Kidney capillary endothelial cell (primary cell): ENCODE results near the gene PBX4.

Experiments used
- DNase-seq: peaks from one replicate; pipeline ENCODE4 v3.0.0-alpha.2; 2018; ENCODE audit warnings: low spot score

The PBX4 gene

GRCh38 chr19:19538061-19538784 is 80.3 kb downstream of the PBX4 start, which contains the start of gene CILP2:
Gene CILP2, plus strand, starts transcription at chr19:19538265. Its CDS starts 85 bp downstream, at chr19:19538350.
- DNase-seq = no peak

DNA sequence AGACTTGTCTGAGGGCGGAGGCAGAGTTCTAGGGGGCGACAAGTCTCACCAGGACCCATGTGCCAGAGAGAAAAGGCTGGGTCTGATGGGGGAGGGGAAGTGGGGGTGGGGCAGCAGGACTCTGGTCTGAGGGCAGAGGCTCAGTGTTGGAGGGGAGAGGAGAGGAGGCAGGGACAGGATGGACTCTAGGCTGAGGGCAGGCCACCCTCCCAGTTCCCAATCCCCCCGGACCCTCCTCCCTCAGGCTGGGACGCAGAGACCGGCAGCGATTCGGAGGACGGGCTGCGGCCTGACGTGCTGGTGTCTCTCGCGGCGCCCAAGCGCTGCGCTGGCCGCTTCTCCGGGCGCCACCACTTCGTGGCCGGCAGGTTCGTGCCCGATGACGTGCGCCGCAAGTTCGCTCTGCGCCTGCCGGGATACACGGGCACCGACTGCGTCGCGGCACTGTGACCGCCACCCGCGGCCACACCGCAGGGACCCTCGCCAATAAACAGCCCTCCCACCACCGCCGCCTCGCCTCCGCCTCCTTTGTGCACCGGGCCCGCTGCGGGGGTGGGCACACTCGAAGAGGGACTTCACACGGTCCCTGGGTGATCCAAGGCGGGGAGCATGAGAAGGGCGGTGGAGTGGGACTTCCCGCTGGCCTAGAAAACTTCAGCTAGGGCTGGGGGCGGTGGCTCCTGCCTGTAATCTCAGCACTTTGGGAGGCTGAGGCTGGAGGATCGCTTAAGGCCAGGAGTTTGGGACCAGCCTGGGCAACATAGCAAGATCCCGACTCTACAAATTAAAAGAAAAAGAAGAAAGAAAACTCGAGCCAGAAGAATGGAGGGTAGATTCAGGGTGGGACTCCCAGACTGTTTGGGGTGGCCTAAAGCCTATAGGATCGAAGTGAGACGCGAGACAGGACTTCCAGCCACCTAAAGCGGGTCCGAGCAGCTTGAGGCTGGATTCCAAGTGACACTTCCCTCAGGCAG is 81.1 kb downstream of the PBX4 start:
- DNase-seq = no peak

DNA sequence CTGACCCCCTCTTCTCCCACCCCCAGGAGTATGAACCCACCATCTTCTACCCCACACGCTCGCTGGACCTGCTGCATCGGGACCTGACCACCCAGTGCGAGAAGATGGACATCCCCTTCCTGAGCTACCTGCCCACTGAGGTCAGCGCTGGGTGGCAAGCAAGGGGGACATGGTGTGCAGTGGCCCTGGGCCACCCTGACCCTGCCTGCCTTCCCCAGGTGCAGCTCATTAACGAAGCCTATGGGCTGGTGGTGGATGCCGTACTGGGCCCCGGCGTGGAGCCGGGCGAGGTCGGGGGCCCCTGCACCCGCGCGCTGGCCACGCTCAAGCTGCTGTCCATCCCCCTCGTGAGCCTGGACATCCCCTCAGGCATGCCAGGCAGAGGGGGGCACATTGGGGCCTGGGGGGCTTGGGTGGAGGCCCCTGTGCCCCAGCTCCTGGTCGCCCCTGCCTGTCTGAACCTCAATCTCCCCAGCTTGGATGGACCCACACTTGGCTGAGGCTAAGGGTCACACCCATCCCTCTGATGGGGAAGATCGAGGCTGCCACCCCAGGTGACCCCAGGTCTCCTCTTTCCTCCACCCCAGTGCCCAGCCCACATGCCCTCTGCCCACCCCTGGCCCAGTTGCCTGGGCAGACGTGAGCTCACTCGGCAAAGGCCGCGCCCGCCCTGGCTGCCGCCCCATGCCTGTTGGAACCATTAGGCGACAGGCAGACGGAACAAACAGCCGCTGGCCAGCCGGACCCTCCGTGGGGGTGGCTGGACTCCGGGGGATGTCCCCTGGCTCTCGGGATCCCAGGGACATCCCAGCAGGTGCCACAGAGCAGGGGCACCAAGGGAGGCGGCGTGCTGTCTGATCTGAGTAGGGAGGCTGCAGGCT is 82.9 kb downstream of the PBX4 start:
- no peak for DNase-seq

GRCh38 chr19:19534556-19535265 is 83.8 kb downstream of the PBX4 start:
- no peak for DNase-seq

GRCh38 chr19:19533841-19534240 is 84.6 kb downstream of the PBX4 start:
- no peak for DNase-seq

- no peak for DNase-seq
Measured at GRCh38 chr19:19532806-19533701, 85.4 kb downstream of the PBX4 start.

DNA sequence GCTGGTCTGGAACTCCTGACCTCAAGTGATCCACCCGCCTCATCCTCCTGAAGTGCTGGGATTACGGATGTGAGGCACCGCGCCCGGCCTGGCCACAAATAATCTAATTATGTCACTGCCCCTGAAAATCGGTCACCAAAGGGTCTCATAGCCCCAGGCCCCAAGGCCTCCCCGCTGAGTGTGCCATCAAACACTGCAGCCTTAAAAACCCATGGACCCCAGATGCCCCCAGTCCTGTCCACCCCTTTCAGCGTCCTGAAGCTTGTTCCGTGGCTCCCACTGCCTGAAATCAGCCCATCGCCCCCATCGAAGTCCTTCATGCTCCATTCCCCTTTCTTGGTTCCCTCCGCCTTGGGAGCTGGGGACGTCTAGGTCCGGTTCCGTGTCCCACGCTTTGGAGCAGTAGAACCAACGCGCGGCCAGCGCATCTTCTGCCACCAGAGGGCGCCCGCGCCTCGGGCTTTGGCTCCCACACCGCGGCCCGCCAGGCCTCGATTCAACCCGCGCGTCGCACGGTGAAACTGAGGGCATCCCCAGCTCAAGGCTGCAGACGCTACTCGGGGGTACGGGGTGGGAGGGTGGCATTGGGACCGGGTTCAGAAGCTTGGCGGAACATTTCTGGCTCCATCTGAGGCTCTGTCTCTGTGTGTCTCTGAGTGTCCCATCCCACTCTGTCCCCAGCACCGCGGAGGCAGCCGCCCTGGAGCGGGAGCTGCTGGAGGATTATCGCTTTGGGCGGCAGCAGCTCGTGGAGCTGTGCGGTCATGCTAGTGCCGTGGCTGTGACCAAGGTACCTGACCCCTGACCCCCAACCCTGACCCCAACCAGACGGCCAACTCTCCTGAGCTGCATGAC is 86.3 kb downstream of the PBX4 start:
- DNase-seq = peak; percentile 61

GRCh38 chr19:19530889-19531288 is 87.6 kb downstream of the PBX4 start:
- no peak for DNase-seq

- DNase-seq = no peak
Measured at GRCh38 chr19:19530423-19530804, 88.1 kb downstream of the PBX4 start.

DNA sequence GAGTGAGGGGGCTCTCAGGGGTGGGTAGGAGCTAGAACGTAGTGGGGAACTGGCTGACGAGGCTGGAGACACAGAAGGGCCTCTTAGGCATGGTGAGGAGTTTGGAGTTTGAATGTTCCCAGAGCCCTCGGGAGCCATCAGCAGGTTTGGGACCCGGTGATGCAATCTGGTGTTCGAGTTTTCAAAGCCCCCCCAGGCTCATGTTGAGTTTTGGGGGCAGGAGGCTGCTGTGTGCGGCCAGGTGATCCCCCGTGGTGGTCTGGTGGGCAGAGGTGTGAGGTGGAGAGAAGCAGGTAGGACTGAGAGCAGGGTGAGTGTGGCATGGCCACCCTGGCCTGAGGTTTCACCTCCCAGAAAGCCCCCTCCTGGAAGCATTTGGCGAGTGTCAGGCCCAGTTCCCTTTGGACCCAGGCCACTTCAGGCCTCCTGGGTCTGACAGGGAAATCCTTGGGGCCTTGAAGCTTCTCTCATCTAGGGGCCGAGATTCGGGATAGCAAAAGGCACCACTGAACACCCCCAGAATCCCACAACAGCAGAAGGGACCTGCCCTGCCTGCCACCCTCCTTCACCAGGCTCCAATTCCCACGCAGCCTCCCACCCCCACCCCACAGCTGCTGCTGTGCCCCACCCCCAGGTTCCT is 88.6 kb downstream of the PBX4 start:
- no peak for DNase-seq

DNA sequence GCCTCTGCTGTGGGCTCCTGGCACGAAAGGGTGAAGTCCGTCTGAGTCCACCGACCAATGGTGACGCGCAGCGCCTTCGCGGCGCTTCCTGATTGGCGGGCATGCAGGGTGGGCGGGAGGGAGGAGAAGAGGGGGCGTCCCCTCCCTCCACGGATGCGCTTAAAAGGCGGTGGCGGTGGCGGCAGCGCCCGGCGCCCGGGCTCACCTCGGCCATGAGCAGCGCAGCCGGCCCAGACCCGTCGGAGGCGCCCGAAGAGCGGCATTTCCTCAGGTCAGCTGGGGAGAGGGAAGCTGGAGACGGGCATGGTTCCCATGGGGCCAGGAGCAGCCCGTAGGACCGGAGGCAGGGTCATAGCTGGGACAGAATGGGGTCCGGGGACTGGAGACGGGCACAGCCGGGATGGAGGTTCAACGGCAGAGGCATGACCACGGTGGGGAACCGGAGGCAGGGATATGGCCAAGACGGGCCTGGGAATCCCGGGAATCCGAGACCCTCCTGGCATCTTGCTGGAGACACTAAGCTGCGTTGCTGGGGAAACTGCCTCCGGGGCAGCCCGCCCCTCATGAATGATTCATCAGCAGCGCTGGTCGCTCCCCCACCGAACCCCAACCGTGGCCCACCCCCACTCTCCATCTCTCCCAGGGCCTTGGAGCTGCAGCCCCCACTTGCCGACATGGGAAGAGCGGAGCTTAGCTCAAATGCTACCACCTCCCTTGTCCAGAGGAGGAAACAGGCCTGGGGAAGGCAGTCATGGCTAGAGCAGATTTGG is 89.6 kb downstream of the PBX4 start, which contains the start of gene YJEFN3:
TSS of gene YJEFN3 (plus strand) at position 191 of the 770 bp plus-strand sequence. CDS start at position 213, 22 bp downstream.
- no peak for DNase-seq

- no peak for DNase-seq
Measured at GRCh38 chr19:19527674-19528625, 90.5 kb downstream of the PBX4 start.

- no peak for DNase-seq
Measured at GRCh38 chr19:19527371-19527656, 91.2 kb downstream of the PBX4 start.

- DNase-seq = no peak
Measured at GRCh38 chr19:19526581-19527370, 91.7 kb downstream of the PBX4 start.

- DNase-seq = no peak
Measured at GRCh38 chr19:19525611-19526380, 92.7 kb downstream of the PBX4 start.
